Upper lobe of left lung (tissue), 4 donors: Measurements from ENCODE around the gene MAN1B1.

Experiments
- EP300 ChIP-seq, 4 donors: sonication (generic); formaldehyde crosslinking; IDR thresholded peaks; one replicate each; pipeline ENCODE4 v1.5.1; 2017; ENCODE audit warnings: antibody characterized with exemption in 4 of 4, control low read depth in 2 of 4
- POLR2A ChIP-seq, 4 donors: fragments of 450-650 bp; IDR thresholded peaks; one replicate each; pipeline ENCODE4 v1.5.1; 2016 to 2017; ENCODE audit warnings: antibody characterized with exemption in 4 of 4, mild to moderate bottlenecking in 2 of 4
- POLR2AphosphoS5 ChIP-seq, 2 donors: sonication (generic); formaldehyde crosslinking; IDR thresholded peaks; one replicate each; pipeline ENCODE4 v1.5.1; 2017; ENCODE audit warnings: antibody characterized with exemption in 2 of 2

DNA sequence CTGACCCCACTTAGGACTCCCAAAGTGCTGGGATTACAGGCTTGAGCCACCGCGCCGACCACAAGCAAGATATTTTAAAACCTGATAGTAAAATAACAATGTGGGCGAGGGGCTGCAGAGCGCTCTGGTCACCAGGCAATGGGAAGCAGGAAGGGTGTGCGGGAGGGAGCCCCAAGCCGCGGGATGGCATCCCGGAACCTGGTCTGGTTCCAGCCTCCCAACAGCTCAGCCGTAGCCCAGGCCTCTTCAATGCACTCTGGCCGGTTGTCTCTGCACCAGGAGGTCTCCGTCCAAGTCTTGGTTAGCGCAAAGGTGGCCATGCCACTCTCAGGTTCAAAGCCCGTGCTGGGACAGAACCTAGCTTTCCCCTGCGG is 10.2 kb upstream of the MAN1B1 start:
- no peak for TF ChIP-seq POLR2A (IDR thresholded peaks at IDR 0.05)
- TF ChIP-seq EP300 (IDR thresholded peaks at IDR 0.05), result no peak
- no peak for TF ChIP-seq POLR2AphosphoS5 (IDR thresholded peaks at IDR 0.05)
